NB4 (cell line): ENCODE data around the gene LRP1B.

Experiments
- CTCF ChIP-seq: IDR thresholded peaks from one replicate; pipeline ENCODE4 v1.5.1; 2012; ENCODE audit warnings: low read depth, low read length
- MYC ChIP-seq: IDR thresholded peaks from 2 replicates; pipeline ENCODE4 v1.6.1; 2011; ENCODE audit warnings: low read depth, low read length
- POLR2A ChIP-seq: IDR thresholded peaks from 2 replicates; pipeline ENCODE4 v1.6.1; 2011; ENCODE audit warnings: mild to moderate bottlenecking; ENCODE audit not compliant: insufficient read length; ENCODE audit errors: extremely low read depth

- TF ChIP-seq CTCF (no peak), MYC (no peak), POLR2A (no peak)
Observed at GRCh38 chr2:142037744-142038143, 93.1 kb downstream of the LRP1B start.
